GM19455 (cell line): ENCODE data around the gene RNF11.
"Not testable (repeated sequence)": the region's sequence is repeated elsewhere in the genome, so short reads cannot be mapped to it uniquely, and the experiment has no call there.

ENCODE experiments used
- ATAC-seq: cut with Tn5 transposase; IDR thresholded peaks from one replicate; pipeline ENCODE4 v1.9.1; 2021; ENCODE audit not compliant: unreplicated experiment

RNF11 gene

GRCh38 chr1:51235673-51236530 lies at the start of gene RNF11:
Gene RNF11, plus strand, starts transcription at chr1:51236273. Its CDS starts 484 bp downstream, at chr1:51236757.
- ATAC-seq: peak; percentile 86

GRCh38 chr1:51188230-51188629 lies 47.8 kb upstream of the RNF11 start:
- no peak for ATAC-seq

GRCh38 chr1:51189421-51190073 lies 46.5 kb upstream of the RNF11 start:
- ATAC-seq: no peak

GRCh38 chr1:51190961-51191360 lies 45.1 kb upstream of the RNF11 start:
- ATAC-seq: no peak

GRCh38 chr1:51192213-51192843 lies 43.7 kb upstream of the RNF11 start:
- no peak for ATAC-seq

GRCh38 chr1:51193564-51193963 lies 42.5 kb upstream of the RNF11 start:
- no peak for ATAC-seq

GRCh38 chr1:51203121-51203873 lies 32.8 kb upstream of the RNF11 start:
- ATAC-seq: no peak

GRCh38 chr1:51203874-51204245 lies 32.2 kb upstream of the RNF11 start:
- no peak for ATAC-seq

GRCh38 chr1:51210055-51210454 lies 26.0 kb upstream of the RNF11 start:
- no peak for ATAC-seq

- ATAC-seq: no peak
Observed at GRCh38 chr1:51210676-51211075, 25.4 kb upstream of the RNF11 start.

- ATAC-seq: no peak
Observed at GRCh38 chr1:51214615-51215131, 21.4 kb upstream of the RNF11 start.

GRCh38 chr1:51215169-51215568 lies 20.9 kb upstream of the RNF11 start:
- ATAC-seq: no peak

GRCh38 chr1:51216631-51217030 lies 19.4 kb upstream of the RNF11 start:
- no peak for ATAC-seq

- no peak for ATAC-seq
Observed at GRCh38 chr1:51217101-51217500, 19.0 kb upstream of the RNF11 start.

- no peak for ATAC-seq
Observed at GRCh38 chr1:51218570-51218969, 17.5 kb upstream of the RNF11 start.

GRCh38 chr1:51219022-51219421 lies 17.1 kb upstream of the RNF11 start:
- no peak for ATAC-seq

GRCh38 chr1:51221529-51221928 lies 14.5 kb upstream of the RNF11 start:
- ATAC-seq: not testable (repeated sequence)

GRCh38 chr1:51222136-51222787 lies 13.8 kb upstream of the RNF11 start:
- no peak for ATAC-seq

- no peak for ATAC-seq
Observed at GRCh38 chr1:51222809-51223208, 13.3 kb upstream of the RNF11 start.

GRCh38 chr1:51224255-51224654 lies 11.8 kb upstream of the RNF11 start:
- no peak for ATAC-seq
